Testis (tissue), 3 donors: ENCODE data around the gene STX5. TPM values are rescaled to one million over a fixed set of nuclear protein-coding genes. Genes with fewer than 3 reads are reported as not detected.
"Not testable (repeated sequence)": the region's sequence is repeated elsewhere in the genome, so short reads cannot be mapped to it uniquely, and the experiment has no call there.

Source experiments
- DNase-seq: peaks from one replicate; pipeline ENCODE4 v3.0.0-alpha.2; 2019
- H3K27ac ChIP-seq, 2 donors: fragments of 200-600 bp; sonication (generic); one replicate each; pipeline ENCODE4 v1.5.1; 2019
- H3K27me3 ChIP-seq: fragments of 200-600 bp; sonication (generic); one replicate; pipeline ENCODE4 v1.5.1; 2019
- H3K36me3 ChIP-seq: fragments of 200-600 bp; sonication (generic); one replicate; pipeline ENCODE4 v1.5.1; 2017; ENCODE audit warnings: low read depth; ENCODE audit errors: missing control alignments
- H3K4me1 ChIP-seq: fragments of 200-600 bp; sonication (generic); one replicate; pipeline ENCODE4 v1.5.1; 2019
- H3K4me3 ChIP-seq, 2 donors: fragments of 200-600 bp; sonication (generic); one replicate each; pipeline ENCODE4 v1.5.1; 2017 to 2019
- H3K9me3 ChIP-seq: fragments of 200-600 bp; sonication (generic); one replicate; pipeline ENCODE4 v1.5.1; 2017
- CTCF ChIP-seq, 3 experiments: fragments of 450-650 bp in 2 of 3; fragments of 200-600 bp in 1 of 3; sonication (generic) in 1 of 3; IDR thresholded peaks; one replicate each; pipeline ENCODE4 v1.5.1; 2016 to 2019; ENCODE audit warnings: antibody characterized with exemption in 3 of 3, mild to moderate bottlenecking in 2 of 3, moderate library complexity in 1 of 3
- POLR2A ChIP-seq: fragments of 450-650 bp; IDR thresholded peaks from one replicate; pipeline ENCODE4 v1.6.1; 2017; ENCODE audit warnings: antibody characterized with exemption, mild to moderate bottlenecking, moderate library complexity
- WGBS, 2 donors: methylation state at CpG; one replicate each; pipeline ENCODE4 v1.1.5; 2018; 5-methylcytosine and 5-hydroxymethylcytosine counted together
- intact Hi-C: fragments of 100-400 bp; cut with DNase I; formaldehyde crosslinking; loops from one replicate; pipeline ENCODE4 v1.15.1; 2023; ENCODE audit warnings: low total_unique reads
- polyA plus RNA-seq: library from polyadenylated mRNA; stranded (reverse); fragments of 350-450 nt; fragmentation: Illumina TruSeq; extraction: RNeasy Lipid Tissue Mini Kit (QIAGEN cat#74804); gene quantifications from one replicate; pipeline ENCODE4 v1.2.3, GENCODE V29; 2014; ENCODE audit warnings: low read depth, low replicate concordance; ENCODE audit not compliant: insufficient read depth
- total RNA-seq, 2 donors: library from RNA; depleted of rRNA; stranded (reverse); fragments of >200 nt; gene quantifications; one replicate each; pipeline ENCODE4 v1.2.3, GENCODE V29; 2016

The STX5 gene
- total and polyA plus RNA-seq, 3 donors from 2014 or later = 42.2 to 55.0 (median 49.1) TPM

GRCh38 chr11:62832336-62833234, 734 bp upstream of the STX5 start, which contains the start of gene TEX54:
Gene TEX54, minus strand, starts transcription at chr11:62832841.
- TF ChIP-seq CTCF (IDR thresholded peaks at IDR 0.05) (no peak), POLR2A (no peak)

GRCh38 chr11:62830904-62831519, 839 bp downstream of the STX5 start:
- H3K4me1 ChIP-seq = peaks cover 10% of the 10 kb centered on the region
- 0% methylated on average over 15 to 32 of the region's 33 CpGs for WGBS, 2 donors
- H3K27ac ChIP-seq = peak overlapping the region; percentile 93 to 97
- H3K9me3 ChIP-seq = no peaks in the 10 kb centered on the region
- no peak for DNase-seq
- no peaks in the 10 kb centered on the region for H3K27me3 ChIP-seq
- no peaks in the 10 kb centered on the region for H3K36me3 ChIP-seq
- intact Hi-C loops = no loop called here
- no peak for TF ChIP-seq POLR2A
- TF ChIP-seq CTCF (IDR thresholded peaks at IDR 0.05) = no peak
- H3K4me3 ChIP-seq = peak overlapping the region; percentile 99

More at GRCh38 chr11:62832336-62833234, 734 bp upstream of the STX5 start, which contains the start of gene TEX54:
- Histone ChIP-seq H3K4me3 (peak within 1 kb of the TSS; percentile 99), H3K4me1 (peaks cover 10% of the 10 kb centered on the region), H3K36me3 (no peaks in the 10 kb centered on the region), H3K9me3 (no peaks in the 10 kb centered on the region), H3K27me3 (no peaks in the 10 kb centered on the region), H3K27ac (peak within 1 kb of the TSS; percentile 93 to 97)
- peak; percentile 61 for DNase-seq
- intact Hi-C loops = no loop called here
- 7 to 8% methylated on average over 35 to 40 of the region's 40 CpGs for WGBS, 2 donors

- DNase-seq, H3K4me1 ChIP-seq, H3K4me3 ChIP-seq, H3K27ac ChIP-seq, H3K36me3 ChIP-seq, H3K27me3 ChIP-seq, H3K9me3 ChIP-seq, intact Hi-C loops: not testable (repeated sequence)
- 94 to 95% methylated on average over 8 of the region's 8 CpGs for WGBS, 2 donors
These were observed 3.7 kb downstream of the STX5 start for GRCh38 chr11:62828130-62828529.

GRCh38 chr11:62823677-62824076, 8.2 kb downstream of the STX5 start:
- Histone ChIP-seq H3K9me3 (no peaks in the 10 kb centered on the region), H3K36me3 (peaks cover 4% of the 10 kb centered on the region), H3K4me1 (no peaks in the 10 kb centered on the region), H3K27me3 (no peaks in the 10 kb centered on the region), H3K4me3 (no peak overlapping the region), H3K27ac (no peak overlapping the region)
- intact Hi-C loops = no loop called here
- TF ChIP-seq POLR2A (no peak), CTCF (IDR thresholded peaks at IDR 0.05) (no peak)
- no peak for DNase-seq
- WGBS, 2 donors = 94 to 95% methylated on average over 3 of the region's 3 CpGs

- H3K36me3 ChIP-seq = no peaks in the 10 kb centered on the region
- no peaks in the 10 kb centered on the region for H3K4me1 ChIP-seq
- intact Hi-C loops = no loop called here
- no peak for TF ChIP-seq CTCF (IDR thresholded peaks at IDR 0.05)
- TF ChIP-seq POLR2A = no peak
- no peaks in the 10 kb centered on the region for H3K27me3 ChIP-seq
- WGBS, 2 donors = 88 to 93% methylated on average over 4 of the region's 4 CpGs
- no peaks in the 10 kb centered on the region for H3K9me3 ChIP-seq
- H3K27ac ChIP-seq = no peak overlapping the region
- DNase-seq = no peak
- no peak overlapping the region for H3K4me3 ChIP-seq
These were observed 14.7 kb downstream of the STX5 start for GRCh38 chr11:62817129-62817528.
